ENCODE measurements around the gene U2AF1. TPM values are rescaled to one million over a fixed set of nuclear protein-coding genes. Genes with fewer than 3 reads are reported as not detected.

The U2AF1 gene
- 12.9 and 17.7 TPM in 2 replicates for total RNA-seq

GRCh38 chr21:43106965-43107793 is at the start of gene U2AF1:
TSS of gene U2AF1 (minus strand) at chr21:43107570. CDS start at chr21:43107494, 76 bp downstream.

GRCh38 chr21:43075170-43076022 is 32.0 kb downstream of the U2AF1 start, which contains the start of gene CBS:
TSS of gene CBS (minus strand) at chr21:43075835. CDS start at chr21:43072193, 3,642 bp downstream.

Other genes starting within 250 kb of the U2AF1 start
- gene WDR4, start 228.0 kb downstream of the U2AF1 start, total RNA-seq, result 9.8 and 18.4 TPM in 2 replicates
- 38.9 and 41.9 TPM in 2 replicates for gene NDUFV3, start 214.3 kb downstream of the U2AF1 start, total RNA-seq
- not detected in 2 replicates for gene ERVH48-1, start 181.9 kb downstream of the U2AF1 start, total RNA-seq
- gene PKNOX1, start 133.0 kb downstream of the U2AF1 start, total RNA-seq, result 17.9 and 40.0 TPM in 2 replicates
- 32.2 and 92.5 TPM in 2 replicates for gene CBS, start 31.7 kb downstream of the U2AF1 start, total RNA-seq
- gene CRYAA, start 61.4 kb upstream of the U2AF1 start, total RNA-seq, result not detected in 2 replicates